Suprapubic skin (tissue), 4 donors: ENCODE measurements around the gene ANO8.

Experiments used
- EP300 ChIP-seq: sonication (generic); formaldehyde crosslinking; IDR thresholded peaks from one replicate; pipeline ENCODE4 v1.6.1; 2017; ENCODE audit warnings: antibody characterized with exemption
- POLR2A ChIP-seq, 2 donors: fragments of 450-650 bp; IDR thresholded peaks; one replicate each; pipeline ENCODE4 v1.6.1; 2017; ENCODE audit warnings: antibody characterized with exemption in 2 of 2, mild to moderate bottlenecking in 2 of 2, moderate library complexity in 2 of 2
- POLR2AphosphoS5 ChIP-seq, 3 donors: sonication (generic); formaldehyde crosslinking; IDR thresholded peaks; one replicate each; pipeline ENCODE4 v1.6.1; 2017; ENCODE audit warnings: antibody characterized with exemption in 3 of 3
- TF ChIP-seq, protein P1 (sequence below), 2 donors: fragments of 200-600 bp in 1 of 2; fragments of 450-650 bp in 1 of 2; sonication (generic) in 1 of 2; IDR thresholded peaks; one replicate each; pipeline ENCODE4 v1.5.1; 2016 to 2019; ENCODE audit warnings: antibody characterized with exemption in 2 of 2, mild to moderate bottlenecking in 1 of 2, moderate library complexity in 1 of 2

DNA sequence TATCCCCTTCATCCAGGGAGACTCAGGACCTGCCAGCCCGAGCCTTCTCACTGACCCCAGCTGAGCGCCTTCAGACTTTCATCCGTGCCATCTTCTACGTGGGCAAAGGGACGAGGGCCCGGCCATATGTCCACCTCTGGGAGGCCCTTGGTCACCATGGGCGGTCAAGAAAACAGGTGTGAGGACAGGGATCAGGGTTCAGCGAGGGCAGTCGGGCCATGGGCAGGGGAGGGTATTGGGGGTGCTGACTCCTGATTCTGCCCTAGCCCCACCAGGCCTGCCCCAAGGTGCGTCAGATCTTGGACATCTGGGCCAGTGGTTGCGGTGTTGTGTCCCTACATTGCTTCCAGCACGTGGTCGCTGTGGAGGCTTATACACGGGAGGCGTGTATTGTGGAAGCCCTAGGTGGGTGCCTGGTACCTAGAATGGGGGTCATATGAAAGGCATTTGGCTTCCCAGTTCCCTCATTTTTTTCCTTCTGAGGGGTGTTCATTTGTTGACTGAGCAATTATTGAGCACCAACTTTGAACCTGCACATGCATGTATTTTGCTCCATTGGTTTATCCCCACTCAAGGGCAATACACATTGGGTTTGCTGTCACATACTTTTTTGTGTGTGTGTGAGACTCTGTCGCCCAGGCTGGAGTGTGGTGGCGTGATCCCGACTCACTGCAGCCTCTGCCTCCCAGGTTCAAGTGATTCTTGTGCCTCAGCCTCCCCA is 49.1 kb downstream of the ANO8 start:
- TF ChIP-seq POLR2A (IDR thresholded peaks at IDR 0.05) (no peak), EP300 (no peak), POLR2AphosphoS5 (IDR thresholded peaks at IDR 0.05) (no peak)
- TF ChIP-seq, protein P1, sequence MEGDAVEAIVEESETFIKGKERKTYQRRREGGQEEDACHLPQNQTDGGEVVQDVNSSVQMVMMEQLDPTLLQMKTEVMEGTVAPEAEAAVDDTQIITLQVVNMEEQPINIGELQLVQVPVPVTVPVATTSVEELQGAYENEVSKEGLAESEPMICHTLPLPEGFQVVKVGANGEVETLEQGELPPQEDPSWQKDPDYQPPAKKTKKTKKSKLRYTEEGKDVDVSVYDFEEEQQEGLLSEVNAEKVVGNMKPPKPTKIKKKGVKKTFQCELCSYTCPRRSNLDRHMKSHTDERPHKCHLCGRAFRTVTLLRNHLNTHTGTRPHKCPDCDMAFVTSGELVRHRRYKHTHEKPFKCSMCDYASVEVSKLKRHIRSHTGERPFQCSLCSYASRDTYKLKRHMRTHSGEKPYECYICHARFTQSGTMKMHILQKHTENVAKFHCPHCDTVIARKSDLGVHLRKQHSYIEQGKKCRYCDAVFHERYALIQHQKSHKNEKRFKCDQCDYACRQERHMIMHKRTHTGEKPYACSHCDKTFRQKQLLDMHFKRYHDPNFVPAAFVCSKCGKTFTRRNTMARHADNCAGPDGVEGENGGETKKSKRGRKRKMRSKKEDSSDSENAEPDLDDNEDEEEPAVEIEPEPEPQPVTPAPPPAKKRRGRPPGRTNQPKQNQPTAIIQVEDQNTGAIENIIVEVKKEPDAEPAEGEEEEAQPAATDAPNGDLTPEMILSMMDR (IDR thresholded peaks at IDR 0.05): no peak
